Breast epithelium (tissue), 4 donors: ENCODE data around the gene GABPB1. TPM values are rescaled to one million over a fixed set of nuclear protein-coding genes. Genes with fewer than 3 reads are reported as not detected.

Source experiments
- DNase-seq, 2 donors: peaks; one replicate each; pipeline ENCODE4 v3.0.0-alpha.2; 2019; ENCODE audit warnings: low spot score in 2 of 2
- H3K27ac ChIP-seq, 2 donors: fragments of 200-600 bp; sonication (generic) in 1 of 2; one replicate each; pipeline ENCODE4 v1.5.1; 2016 to 2019; ENCODE audit warnings: mild to moderate bottlenecking in 1 of 2
- H3K27me3 ChIP-seq, 2 donors: fragments of 200-600 bp; sonication (generic) in 1 of 2; one replicate each; pipeline versions ENCODE4 v1.5.1 to v1.6.0; 2017 to 2019; ENCODE audit warnings: control low read depth in 1 of 2, mild to moderate bottlenecking in 1 of 2
- H3K36me3 ChIP-seq: fragments of 200-600 bp; one replicate; pipeline ENCODE4 v1.5.1; 2019
- H3K4me1 ChIP-seq, 2 donors: fragments of 200-600 bp; sonication (generic); one replicate each; pipeline ENCODE4 v1.5.1; 2016 to 2019; ENCODE audit warnings: control low read depth in 1 of 2
- H3K4me3 ChIP-seq, 3 donors: fragments of 200-600 bp; sonication (generic); 1 replicate in 2 of 3; 2 replicates in 1 of 3; pipeline ENCODE4 v1.5.1; 2016 to 2019; ENCODE audit warnings: mild to moderate bottlenecking in 3 of 3, moderate library complexity in 2 of 3
- H3K9me3 ChIP-seq, 2 donors: fragments of 200-600 bp; sonication (generic) in 1 of 2; one replicate each; pipeline ENCODE4 v1.5.1; 2016 to 2019; ENCODE audit warnings: control low read depth in 1 of 2
- CTCF ChIP-seq, 3 donors: fragments of 450-650 bp; IDR thresholded peaks; one replicate each; pipeline ENCODE4 v1.5.1; 2016 to 2017; ENCODE audit warnings: antibody characterized with exemption in 3 of 3, mild to moderate bottlenecking in 3 of 3, moderate library complexity in 3 of 3
- POLR2A ChIP-seq: fragments of 450-650 bp; IDR thresholded peaks from one replicate; pipeline ENCODE4 v1.6.1; 2016; ENCODE audit warnings: antibody characterized with exemption, mild to moderate bottlenecking, moderate library complexity
- POLR2AphosphoS5 ChIP-seq, 3 donors: sonication (generic); formaldehyde crosslinking; IDR thresholded peaks; one replicate each; pipeline ENCODE4 v1.6.1; 2017; ENCODE audit warnings: antibody characterized with exemption in 3 of 3
- intact Hi-C: fragments of 100-400 bp; cut with DNase I; formaldehyde crosslinking; loops from one replicate; pipeline ENCODE4 v1.15.1; 2023; ENCODE audit warnings: low total_unique reads
- total RNA-seq, 3 donors: library from RNA; depleted of rRNA; stranded (reverse); fragments of >200 nt; gene quantifications; one replicate each; pipeline ENCODE4 v1.1.0, GENCODE V29; 2016

GABPB1 gene
- total RNA-seq, 3 donors from 2014 or later: 14.6 to 37.4 (median 35.9) TPM

DNA sequence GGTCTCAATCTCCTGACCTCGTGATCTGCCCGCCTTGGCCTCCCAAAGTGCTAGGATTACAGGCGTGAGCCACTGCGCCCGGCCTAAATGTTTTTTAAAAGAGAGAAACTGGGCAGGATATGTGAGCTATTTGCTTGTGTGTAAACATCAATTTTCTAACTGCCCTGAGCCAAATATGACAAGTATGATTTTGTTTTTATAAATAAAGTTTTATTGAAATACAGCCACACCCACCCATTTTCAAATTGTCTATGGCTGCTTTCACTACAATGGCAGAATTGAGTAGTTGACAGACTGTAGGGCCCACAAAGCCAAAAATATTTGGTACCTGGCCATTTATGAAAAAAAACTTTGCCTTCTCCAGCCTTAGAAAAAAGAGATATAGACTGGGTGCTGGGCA, 73.6 kb downstream of the GABPB1 start:
- Histone ChIP-seq H3K27me3 (no peaks in the 10 kb centered on the region), H3K4me3 (no peak overlapping the region), H3K27ac (no peak overlapping the region), H3K9me3 (no peaks in the 10 kb centered on the region), H3K36me3 (no peaks in the 10 kb centered on the region), H3K4me1 (no peaks in the 10 kb centered on the region)
- no peak for DNase-seq
- TF ChIP-seq CTCF (IDR thresholded peaks at IDR 0.05) (no peak), POLR2AphosphoS5 (IDR thresholded peaks at IDR 0.05) (no peak), POLR2A (no peak)
- intact Hi-C loops: no loop called here

GRCh38 chr15:50280271-50280670, 74.7 kb downstream of the GABPB1 start:
- TF ChIP-seq POLR2AphosphoS5 (IDR thresholded peaks at IDR 0.05) (no peak), POLR2A (no peak), CTCF (IDR thresholded peaks at IDR 0.05) (no peak)

GRCh38 chr15:50278496-50278895, 76.5 kb downstream of the GABPB1 start:
- TF ChIP-seq CTCF (IDR thresholded peaks at IDR 0.05) (no peak), POLR2AphosphoS5 (IDR thresholded peaks at IDR 0.05) (no peak), POLR2A (no peak)
- Histone ChIP-seq H3K36me3 (no peaks in the 10 kb centered on the region), H3K27ac (no peak overlapping the region), H3K27me3 (no peaks in the 10 kb centered on the region), H3K9me3 (no peaks in the 10 kb centered on the region), H3K4me3 (no peak overlapping the region), H3K4me1 (no peaks in the 10 kb centered on the region)
- DNase-seq: no peak
- intact Hi-C loops: no loop called here

More at GRCh38 chr15:50280271-50280670, 74.7 kb downstream of the GABPB1 start:
- no peaks in the 10 kb centered on the region for H3K4me1 ChIP-seq
- no peak overlapping the region for H3K27ac ChIP-seq
- no peaks in the 10 kb centered on the region for H3K27me3 ChIP-seq
- intact Hi-C loops: no loop called here
- no peak for DNase-seq
- no peaks in the 10 kb centered on the region for H3K9me3 ChIP-seq
- no peak overlapping the region for H3K4me3 ChIP-seq
- H3K36me3 ChIP-seq: no peaks in the 10 kb centered on the region

- Histone ChIP-seq H3K4me1 (no peaks in the 10 kb centered on the region), H3K4me3 (no peak overlapping the region), H3K27ac (no peak overlapping the region), H3K27me3 (no peaks in the 10 kb centered on the region), H3K36me3 (no peaks in the 10 kb centered on the region), H3K9me3 (no peaks in the 10 kb centered on the region)
- DNase-seq: no peak
- TF ChIP-seq CTCF (IDR thresholded peaks at IDR 0.05) (no peak), POLR2A (no peak), POLR2AphosphoS5 (IDR thresholded peaks at IDR 0.05) (no peak)
- intact Hi-C loops: no loop called here
These were observed 77.6 kb downstream of the GABPB1 start for GRCh38 chr15:50277370-50277769.

- Histone ChIP-seq H3K4me3 (no peak overlapping the region), H3K9me3 (no peaks in the 10 kb centered on the region), H3K27ac (no peak overlapping the region), H3K27me3 (no peaks in the 10 kb centered on the region), H3K36me3 (no peaks in the 10 kb centered on the region), H3K4me1 (no peaks in the 10 kb centered on the region)
- no peak for DNase-seq
- intact Hi-C loops: no loop called here
- TF ChIP-seq POLR2AphosphoS5 (IDR thresholded peaks at IDR 0.05): no peak
- TF ChIP-seq CTCF (IDR thresholded peaks at IDR 0.05): no peak
- TF ChIP-seq POLR2A: no peak
These were observed 79.1 kb downstream of the GABPB1 start for GRCh38 chr15:50275908-50276307.
